NCI-H446 treated with DMSO at 0.1 percent for 48 hours (cell line): Measurements from ENCODE around the gene HAP1.
"Not testable (repeated sequence)": the region's sequence is repeated elsewhere in the genome, so short reads cannot be mapped to it uniquely, and the experiment has no call there.

Experiments
- DNase-seq: peaks from one replicate; lab custom pipeline; 2025; lab: John Stamatoyannopoulos, UW

Gene HAP1

GRCh38 chr17:41734139-41734948 is at the start of gene HAP1:
Gene HAP1, minus strand, starts transcription at chr17:41734643. Its CDS starts 9 bp downstream, at chr17:41734634.
- no peak for DNase-seq

GRCh38 chr17:41782142-41782541 is 47.7 kb upstream of the HAP1 start:
- no peak for DNase-seq

- no peak for DNase-seq
Measured at GRCh38 chr17:41781404-41782110, 47.1 kb upstream of the HAP1 start.

GRCh38 chr17:41779954-41780353 is 45.5 kb upstream of the HAP1 start:
- no peak for DNase-seq

- DNase-seq, result peak; percentile 89
Measured at GRCh38 chr17:41777574-41778188, 43.2 kb upstream of the HAP1 start.

- no peak for DNase-seq
Measured at GRCh38 chr17:41777157-41777573, 42.7 kb upstream of the HAP1 start.

- not testable (repeated sequence) for DNase-seq
Measured at GRCh38 chr17:41776262-41776900, 41.9 kb upstream of the HAP1 start.

GRCh38 chr17:41775394-41776226 is 41.2 kb upstream of the HAP1 start:
- DNase-seq, result no peak

- no peak for DNase-seq
Measured at GRCh38 chr17:41773731-41774193, 39.3 kb upstream of the HAP1 start.

GRCh38 chr17:41773190-41773588 is 38.7 kb upstream of the HAP1 start:
- no peak for DNase-seq

- no peak for DNase-seq
Measured at GRCh38 chr17:41772586-41773189, 38.2 kb upstream of the HAP1 start.

GRCh38 chr17:41772218-41772585 is 37.8 kb upstream of the HAP1 start:
- no peak for DNase-seq

GRCh38 chr17:41771389-41772206 is 37.2 kb upstream of the HAP1 start:
- no peak for DNase-seq

GRCh38 chr17:41769985-41770384 is 35.5 kb upstream of the HAP1 start:
- no peak for DNase-seq

- no peak for DNase-seq
Measured at GRCh38 chr17:41769346-41769862, 35.0 kb upstream of the HAP1 start.

GRCh38 chr17:41768682-41769288 is 34.3 kb upstream of the HAP1 start:
- DNase-seq, result no peak

- no peak for DNase-seq
Measured at GRCh38 chr17:41767324-41768042, 33.0 kb upstream of the HAP1 start.

- DNase-seq, result no peak
Measured at GRCh38 chr17:41766135-41766534, 31.7 kb upstream of the HAP1 start.

- no peak for DNase-seq
Measured at GRCh38 chr17:41763327-41763726, 28.9 kb upstream of the HAP1 start.
